ENCODE measurements around the gene SELPLG.

GRCh38 chr12:108638997-108639822, 5.5 kb upstream of the SELPLG start:
- no peak for TF ChIP-seq POLR2A (IDR thresholded peaks at IDR 0.05)
- TF ChIP-seq, protein P1, sequence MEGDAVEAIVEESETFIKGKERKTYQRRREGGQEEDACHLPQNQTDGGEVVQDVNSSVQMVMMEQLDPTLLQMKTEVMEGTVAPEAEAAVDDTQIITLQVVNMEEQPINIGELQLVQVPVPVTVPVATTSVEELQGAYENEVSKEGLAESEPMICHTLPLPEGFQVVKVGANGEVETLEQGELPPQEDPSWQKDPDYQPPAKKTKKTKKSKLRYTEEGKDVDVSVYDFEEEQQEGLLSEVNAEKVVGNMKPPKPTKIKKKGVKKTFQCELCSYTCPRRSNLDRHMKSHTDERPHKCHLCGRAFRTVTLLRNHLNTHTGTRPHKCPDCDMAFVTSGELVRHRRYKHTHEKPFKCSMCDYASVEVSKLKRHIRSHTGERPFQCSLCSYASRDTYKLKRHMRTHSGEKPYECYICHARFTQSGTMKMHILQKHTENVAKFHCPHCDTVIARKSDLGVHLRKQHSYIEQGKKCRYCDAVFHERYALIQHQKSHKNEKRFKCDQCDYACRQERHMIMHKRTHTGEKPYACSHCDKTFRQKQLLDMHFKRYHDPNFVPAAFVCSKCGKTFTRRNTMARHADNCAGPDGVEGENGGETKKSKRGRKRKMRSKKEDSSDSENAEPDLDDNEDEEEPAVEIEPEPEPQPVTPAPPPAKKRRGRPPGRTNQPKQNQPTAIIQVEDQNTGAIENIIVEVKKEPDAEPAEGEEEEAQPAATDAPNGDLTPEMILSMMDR (IDR thresholded peaks at IDR 0.05) = no peak

Data from testis (tissue), 2 donors.